Measurements from ENCODE around the gene GMPPA. TPM values are rescaled to one million over a fixed set of nuclear protein-coding genes. Genes with fewer than 3 reads are reported as not detected.

GMPPA gene
- total and polyA plus RNA-seq, 9 donors, result 14.2 to 35.7 (median 23.7) TPM

DNA sequence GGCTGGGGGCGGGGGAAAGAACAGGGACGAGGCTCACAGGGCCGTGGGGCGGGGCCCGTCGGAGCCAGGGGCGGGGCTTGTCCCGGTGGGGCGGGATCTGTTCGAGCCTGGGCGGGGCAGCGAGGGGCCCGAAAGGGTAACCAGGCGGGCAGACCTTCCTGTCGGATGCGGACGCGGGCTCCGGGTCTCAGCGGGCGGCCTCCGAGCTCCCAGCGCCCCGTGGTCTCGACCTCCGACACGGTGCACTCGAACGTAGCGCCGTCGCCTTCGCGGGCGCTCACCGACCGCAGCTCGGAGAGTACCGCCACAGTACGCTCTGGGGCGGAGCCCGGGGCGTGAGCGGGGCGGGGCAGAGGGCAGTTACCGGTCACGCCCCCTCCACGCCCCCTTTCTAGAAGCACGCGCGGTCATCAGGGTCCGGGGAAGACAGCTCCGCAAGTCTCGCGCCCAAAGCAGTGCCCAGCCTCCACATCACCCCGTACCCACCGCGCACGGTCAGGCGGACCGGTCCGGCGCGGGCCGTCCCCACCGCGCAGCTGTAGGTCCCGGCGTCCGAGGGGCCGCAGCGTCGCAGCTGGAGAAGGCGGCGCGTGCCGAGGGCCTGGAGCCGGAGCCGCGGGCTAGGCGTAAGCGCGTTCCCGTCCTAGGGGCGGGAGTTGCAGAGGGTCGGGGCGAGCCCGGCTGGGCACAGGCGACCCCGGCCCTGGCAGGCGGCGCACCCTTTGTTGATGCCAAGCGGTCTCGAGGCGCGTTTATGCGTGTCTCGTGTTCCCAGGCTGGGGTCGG is 53.9 kb downstream of the GMPPA start:
- TF ChIP-seq EP300 (IDR thresholded peaks at IDR 0.05) (no peak), POLR2A (IDR thresholded peaks at IDR 0.05) (peak; percentile 30)
- DNase-seq, result peak; percentile 94 to 99 (median 96)
- no peaks in the 10 kb centered on the region for H3K36me3 ChIP-seq
- no peaks in the 10 kb centered on the region for H3K27me3 ChIP-seq
- peak overlapping the region; percentile 66 to 92 for H3K27ac ChIP-seq
- WGBS, 3 donors, result 0 to 1% (median 1%) methylated on average over 61 to 99 of the region's 99 CpGs
- H3K4me3 ChIP-seq, result peak overlapping the region; percentile 70
- intact Hi-C loops (cut with DNase I), result loop anchor here in 2 of 4 donors (5.0 kb wide), 2 partner anchors 55 to 80 kb away; no protein-coding TSS in a partner anchor
- H3K9me3 ChIP-seq, result no peaks in the 10 kb centered on the region
- peaks cover 6% of the 10 kb centered on the region for H3K4me1 ChIP-seq (ENCODE audit: insufficient read depth)

DNA sequence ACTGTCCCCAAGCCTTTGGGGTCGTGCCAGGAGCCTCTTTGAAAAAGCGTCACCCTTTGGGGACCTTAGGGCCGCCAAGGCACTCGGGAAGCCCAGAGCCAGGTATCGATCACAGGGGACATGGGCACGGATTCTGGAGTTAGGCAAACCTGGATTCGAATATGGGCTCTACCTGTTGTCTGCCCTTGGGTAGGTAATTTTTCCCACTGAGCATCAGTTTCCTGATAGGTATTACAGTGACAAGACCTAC is 54.4 kb downstream of the GMPPA start:
- H3K36me3 ChIP-seq, result no peaks in the 10 kb centered on the region
- WGBS, 3 donors, result 16 to 25% (median 17%) methylated on average over 7 of the region's 7 CpGs
- H3K4me1 ChIP-seq (ENCODE audit: insufficient read depth), result peaks cover 6% of the 10 kb centered on the region
- TF ChIP-seq, protein P1, sequence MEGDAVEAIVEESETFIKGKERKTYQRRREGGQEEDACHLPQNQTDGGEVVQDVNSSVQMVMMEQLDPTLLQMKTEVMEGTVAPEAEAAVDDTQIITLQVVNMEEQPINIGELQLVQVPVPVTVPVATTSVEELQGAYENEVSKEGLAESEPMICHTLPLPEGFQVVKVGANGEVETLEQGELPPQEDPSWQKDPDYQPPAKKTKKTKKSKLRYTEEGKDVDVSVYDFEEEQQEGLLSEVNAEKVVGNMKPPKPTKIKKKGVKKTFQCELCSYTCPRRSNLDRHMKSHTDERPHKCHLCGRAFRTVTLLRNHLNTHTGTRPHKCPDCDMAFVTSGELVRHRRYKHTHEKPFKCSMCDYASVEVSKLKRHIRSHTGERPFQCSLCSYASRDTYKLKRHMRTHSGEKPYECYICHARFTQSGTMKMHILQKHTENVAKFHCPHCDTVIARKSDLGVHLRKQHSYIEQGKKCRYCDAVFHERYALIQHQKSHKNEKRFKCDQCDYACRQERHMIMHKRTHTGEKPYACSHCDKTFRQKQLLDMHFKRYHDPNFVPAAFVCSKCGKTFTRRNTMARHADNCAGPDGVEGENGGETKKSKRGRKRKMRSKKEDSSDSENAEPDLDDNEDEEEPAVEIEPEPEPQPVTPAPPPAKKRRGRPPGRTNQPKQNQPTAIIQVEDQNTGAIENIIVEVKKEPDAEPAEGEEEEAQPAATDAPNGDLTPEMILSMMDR (IDR thresholded peaks at IDR 0.05), result no peak
- TF ChIP-seq EP300 (IDR thresholded peaks at IDR 0.05) (no peak), POLR2A (IDR thresholded peaks at IDR 0.05) (no peak)
- intact Hi-C loops (cut with DNase I), result loop anchor here in 2 of 4 donors (5.0 kb wide), 2 partner anchors 54 to 79 kb away; no protein-coding TSS in a partner anchor
- H3K27ac ChIP-seq, result peak overlapping the region; percentile 66 to 92
- no peak for DNase-seq
- no peaks in the 10 kb centered on the region for H3K9me3 ChIP-seq
- H3K4me3 ChIP-seq, result peak overlapping the region; percentile 70
- no peaks in the 10 kb centered on the region for H3K27me3 ChIP-seq

DNA sequence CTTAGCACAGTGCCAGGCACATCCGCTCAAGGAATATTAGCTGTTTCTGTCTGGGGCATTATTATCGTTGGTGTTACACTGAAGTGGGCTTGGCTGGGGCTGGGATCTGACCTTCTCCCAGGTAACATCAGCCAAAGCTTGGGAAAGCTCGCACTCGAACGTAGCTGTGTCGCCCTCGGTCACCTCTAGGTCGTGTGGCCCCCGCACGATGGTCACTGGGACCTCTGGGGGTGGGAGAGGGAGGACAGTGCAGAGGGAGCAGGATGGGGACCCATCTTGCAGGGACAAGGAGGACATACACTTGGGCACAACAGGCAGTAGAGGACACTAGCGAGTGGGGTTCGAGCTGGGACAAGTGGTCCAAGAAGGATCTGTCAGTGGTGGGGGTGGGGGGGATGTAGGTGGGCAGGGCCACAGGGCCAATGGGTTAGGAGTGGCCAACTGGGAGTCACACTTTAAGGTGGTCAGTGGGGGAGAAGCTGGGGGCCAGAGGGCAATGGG is 54.8 kb downstream of the GMPPA start:
- no peak overlapping the region for H3K4me3 ChIP-seq
- peak overlapping the region; percentile 66 to 92 for H3K27ac ChIP-seq
- WGBS, 3 donors, result 65 to 74% (median 72%) methylated on average over 12 of the region's 12 CpGs
- H3K27me3 ChIP-seq, result no peaks in the 10 kb centered on the region
- H3K4me1 ChIP-seq (ENCODE audit: insufficient read depth), result peaks cover 6% of the 10 kb centered on the region
- H3K36me3 ChIP-seq, result no peaks in the 10 kb centered on the region
- no peaks in the 10 kb centered on the region for H3K9me3 ChIP-seq
- TF ChIP-seq POLR2A (IDR thresholded peaks at IDR 0.05) (no peak), EP300 (IDR thresholded peaks at IDR 0.05) (no peak)
- TF ChIP-seq, protein P1 (IDR thresholded peaks at IDR 0.05), result no peak
- peak in 3 of 5 donors; percentile 34 to 58 (median 56) for DNase-seq
- intact Hi-C loops (cut with DNase I), result loop anchor here in 2 of 4 donors (5.0 kb wide), 2 partner anchors 54 to 79 kb away; no protein-coding TSS in a partner anchor

DNA sequence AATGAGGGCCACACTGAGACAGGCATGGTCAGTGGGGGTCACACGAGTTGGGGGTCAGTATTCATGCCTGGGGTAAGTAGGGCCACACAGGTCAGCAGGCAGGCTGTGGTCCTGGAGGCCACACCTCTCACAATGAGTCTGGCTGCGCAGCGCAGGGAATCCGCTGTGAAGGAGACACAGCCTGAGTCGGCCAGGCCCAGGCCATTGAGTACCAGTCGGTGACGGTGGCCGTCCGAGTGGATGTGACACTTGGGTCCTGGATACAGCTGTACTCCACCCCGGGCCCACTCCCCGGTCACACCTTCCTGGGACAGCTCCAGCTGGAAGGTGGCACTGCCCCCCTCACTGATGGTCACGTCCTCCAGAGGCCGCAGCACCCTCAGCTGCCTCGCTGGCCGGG is 55.7 kb downstream of the GMPPA start:
- Histone ChIP-seq H3K4me1 (ENCODE audit: insufficient read depth) (peaks cover 6% of the 10 kb centered on the region), H3K36me3 (no peaks in the 10 kb centered on the region), H3K27me3 (no peaks in the 10 kb centered on the region), H3K4me3 (no peak overlapping the region), H3K9me3 (no peaks in the 10 kb centered on the region), H3K27ac (peak overlapping the region in 1 of 2 donors; percentile 92)
- intact Hi-C loops (cut with DNase I), result loop anchor here in 2 of 4 donors (5.0 kb wide), 2 partner anchors 53 to 78 kb away; no protein-coding TSS in a partner anchor
- DNase-seq, result peak in 2 of 5 donors; percentile 62 to 69
- TF ChIP-seq EP300 (IDR thresholded peaks at IDR 0.05) (no peak), POLR2A (IDR thresholded peaks at IDR 0.05) (no peak)
- TF ChIP-seq, protein P1 (IDR thresholded peaks at IDR 0.05), result no peak
- 90 to 95% (median 92%) methylated on average over 15 of the region's 15 CpGs for WGBS, 3 donors

DNA sequence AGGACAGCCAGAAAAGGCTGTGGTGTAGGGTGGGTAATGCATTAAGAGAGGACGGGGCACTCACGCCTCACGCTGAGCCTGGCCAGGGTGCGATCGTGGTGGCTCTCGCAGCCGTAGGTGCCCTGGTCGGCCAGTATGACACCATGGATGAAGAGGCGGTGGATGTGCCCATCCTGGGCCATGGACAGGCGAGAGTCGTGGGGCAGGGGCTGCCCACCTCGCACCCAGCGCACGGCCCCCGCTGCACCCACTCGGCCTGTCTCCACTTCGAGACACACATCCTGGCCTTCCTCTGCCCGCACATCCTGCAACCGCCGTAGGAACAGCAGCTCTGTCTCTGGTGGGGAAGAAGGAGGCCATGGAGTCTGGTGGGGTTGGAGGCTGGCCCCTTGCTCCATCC is 57.3 kb downstream of the GMPPA start:
- no peak overlapping the region for H3K27ac ChIP-seq
- H3K36me3 ChIP-seq, result no peaks in the 10 kb centered on the region
- TF ChIP-seq, protein P1 (IDR thresholded peaks at IDR 0.05), result no peak
- no peak for TF ChIP-seq EP300 (IDR thresholded peaks at IDR 0.05)
- no peak for TF ChIP-seq POLR2A (IDR thresholded peaks at IDR 0.05)
- H3K27me3 ChIP-seq, result no peaks in the 10 kb centered on the region
- no peak for DNase-seq
- WGBS, 3 donors, result 87 to 94% (median 92%) methylated on average over 20 of the region's 20 CpGs
- intact Hi-C loops (cut with DNase I), result loop anchor here in 2 of 4 donors (5.0 kb wide), 2 partner anchors 81 to 86 kb away; no protein-coding TSS in a partner anchor
- no peaks in the 10 kb centered on the region for H3K9me3 ChIP-seq
- peaks cover 7% of the 10 kb centered on the region for H3K4me1 ChIP-seq (ENCODE audit: insufficient read depth)
- H3K4me3 ChIP-seq, result no peak overlapping the region
